Stimulated activated naive CD4-positive, alpha-beta T cell treated with Interleukin-2 at 50 U/mL for 16 hours (primary cell): ENCODE data around the gene CST7.
"Not testable (repeated sequence)": the region's sequence is repeated elsewhere in the genome, so short reads cannot be mapped to it uniquely, and the experiment has no call there.

Experiments
- DNase-seq: peaks from one replicate; lab custom pipeline; 2025; lab: John Stamatoyannopoulos, UW

CST7 gene

GRCh38 chr20:24929867-24930723 is 19.0 kb upstream of the CST7 start:
- not testable (repeated sequence) for DNase-seq

GRCh38 chr20:24930724-24931688 is 18.1 kb upstream of the CST7 start:
- DNase-seq, result not testable (repeated sequence)

- DNase-seq, result not testable (repeated sequence)
Observed at GRCh38 chr20:24931893-24932292, 17.2 kb upstream of the CST7 start.

- no peak for DNase-seq
Observed at GRCh38 chr20:24933266-24933908, 15.7 kb upstream of the CST7 start.

- no peak for DNase-seq
Observed at GRCh38 chr20:24934101-24934661, 14.9 kb upstream of the CST7 start.

GRCh38 chr20:24934716-24935115 is 14.4 kb upstream of the CST7 start:
- no peak for DNase-seq

- no peak for DNase-seq
Observed at GRCh38 chr20:24935140-24935539, 13.9 kb upstream of the CST7 start.

- no peak for DNase-seq
Observed at GRCh38 chr20:24935766-24936525, 13.1 kb upstream of the CST7 start.

- DNase-seq, result no peak
Observed at GRCh38 chr20:24936526-24937407, 12.3 kb upstream of the CST7 start.

- no peak for DNase-seq
Observed at GRCh38 chr20:24937579-24937978, 11.5 kb upstream of the CST7 start.

GRCh38 chr20:24938498-24938897 is 10.6 kb upstream of the CST7 start:
- DNase-seq, result no peak

GRCh38 chr20:24939036-24939435 is 10.0 kb upstream of the CST7 start:
- no peak for DNase-seq

GRCh38 chr20:24942679-24943078 is 6.4 kb upstream of the CST7 start:
- DNase-seq, result no peak

- DNase-seq, result no peak
Observed at GRCh38 chr20:24943196-24943595, 5.9 kb upstream of the CST7 start.

- no peak for DNase-seq
Observed at GRCh38 chr20:24943731-24944130, 5.3 kb upstream of the CST7 start.

- not testable (repeated sequence) for DNase-seq
Observed at GRCh38 chr20:24946376-24946775, 2.7 kb upstream of the CST7 start.

GRCh38 chr20:24948396-24948938 is 602 bp upstream of the CST7 start:
- DNase-seq, result not testable (repeated sequence)

- DNase-seq, result no peak
Observed at GRCh38 chr20:24949756-24950127, 673 bp downstream of the CST7 start.

- DNase-seq, result no peak
Observed at GRCh38 chr20:24950128-24950835, 1.2 kb downstream of the CST7 start.
